Fibroblast of mammary gland (primary cell): ENCODE data around the gene ZNHIT2.
"Not testable (repeated sequence)": the region's sequence is repeated elsewhere in the genome, so short reads cannot be mapped to it uniquely, and the experiment has no call there.

Experiments
- DNase-seq: peaks from one replicate; pipeline ENCODE4 v3.0.0-alpha.2; 2010; ENCODE audit warnings: low read depth
- H3K4me3 ChIP-seq: 2 replicates; pipeline ENCODE4 v1.5.1; 2011; ENCODE audit warnings: low read depth, mild to moderate bottlenecking, low read length, moderate library complexity; ENCODE audit not compliant: control insufficient read depth
- TF ChIP-seq, protein P1 (sequence below): conservative IDR thresholded peaks from 2 replicates; pipeline ENCODE4 v1.5.1; 2011; ENCODE audit warnings: low read depth, low read length, inconsistent platforms; ENCODE audit not compliant: control insufficient read depth, insufficient read depth

Gene ZNHIT2

GRCh38 chr11:65125197-65126056 is 7.9 kb upstream of the ZNHIT2 start:
- no peak for DNase-seq
- TF ChIP-seq, protein P1, sequence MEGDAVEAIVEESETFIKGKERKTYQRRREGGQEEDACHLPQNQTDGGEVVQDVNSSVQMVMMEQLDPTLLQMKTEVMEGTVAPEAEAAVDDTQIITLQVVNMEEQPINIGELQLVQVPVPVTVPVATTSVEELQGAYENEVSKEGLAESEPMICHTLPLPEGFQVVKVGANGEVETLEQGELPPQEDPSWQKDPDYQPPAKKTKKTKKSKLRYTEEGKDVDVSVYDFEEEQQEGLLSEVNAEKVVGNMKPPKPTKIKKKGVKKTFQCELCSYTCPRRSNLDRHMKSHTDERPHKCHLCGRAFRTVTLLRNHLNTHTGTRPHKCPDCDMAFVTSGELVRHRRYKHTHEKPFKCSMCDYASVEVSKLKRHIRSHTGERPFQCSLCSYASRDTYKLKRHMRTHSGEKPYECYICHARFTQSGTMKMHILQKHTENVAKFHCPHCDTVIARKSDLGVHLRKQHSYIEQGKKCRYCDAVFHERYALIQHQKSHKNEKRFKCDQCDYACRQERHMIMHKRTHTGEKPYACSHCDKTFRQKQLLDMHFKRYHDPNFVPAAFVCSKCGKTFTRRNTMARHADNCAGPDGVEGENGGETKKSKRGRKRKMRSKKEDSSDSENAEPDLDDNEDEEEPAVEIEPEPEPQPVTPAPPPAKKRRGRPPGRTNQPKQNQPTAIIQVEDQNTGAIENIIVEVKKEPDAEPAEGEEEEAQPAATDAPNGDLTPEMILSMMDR = no peak
- no peak overlapping the region for H3K4me3 ChIP-seq

DNA sequence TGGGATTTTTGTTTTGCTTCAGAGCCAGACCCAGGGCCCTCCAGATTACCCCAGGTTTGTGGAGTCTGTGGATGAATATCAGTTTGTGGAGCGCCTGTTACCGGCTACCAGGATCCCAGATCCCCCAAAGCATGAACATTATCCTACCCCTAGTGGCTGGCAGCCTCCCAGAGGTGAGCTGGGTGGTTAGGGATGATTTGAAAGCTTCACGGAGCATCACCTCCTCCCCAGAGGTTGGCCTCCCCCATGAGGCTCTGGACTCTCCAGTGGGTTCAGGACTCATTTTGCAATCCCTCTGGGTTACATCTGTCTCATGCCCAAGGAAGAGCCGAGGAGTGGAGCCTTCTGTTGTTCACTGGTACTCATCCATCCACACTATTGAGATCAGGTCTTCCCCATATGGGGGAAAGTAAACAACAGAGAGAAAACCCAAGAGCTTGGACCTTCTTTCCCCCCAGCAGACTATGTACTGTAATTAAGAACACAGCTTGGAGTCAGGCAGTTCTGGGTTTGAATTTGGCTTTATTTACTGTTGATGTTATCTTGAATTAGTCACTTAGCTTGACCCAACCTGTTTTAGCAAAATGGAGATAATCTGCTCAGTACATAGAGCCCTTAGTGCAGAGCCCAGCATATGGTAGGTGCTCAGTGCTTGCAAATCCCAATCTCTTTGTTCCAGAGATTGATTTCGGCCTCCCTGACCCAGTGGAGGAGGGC is 7.1 kb upstream of the ZNHIT2 start:
- DNase-seq = no peak
- TF ChIP-seq, protein P1 = no peak
- H3K4me3 ChIP-seq = no peak overlapping the region

DNA sequence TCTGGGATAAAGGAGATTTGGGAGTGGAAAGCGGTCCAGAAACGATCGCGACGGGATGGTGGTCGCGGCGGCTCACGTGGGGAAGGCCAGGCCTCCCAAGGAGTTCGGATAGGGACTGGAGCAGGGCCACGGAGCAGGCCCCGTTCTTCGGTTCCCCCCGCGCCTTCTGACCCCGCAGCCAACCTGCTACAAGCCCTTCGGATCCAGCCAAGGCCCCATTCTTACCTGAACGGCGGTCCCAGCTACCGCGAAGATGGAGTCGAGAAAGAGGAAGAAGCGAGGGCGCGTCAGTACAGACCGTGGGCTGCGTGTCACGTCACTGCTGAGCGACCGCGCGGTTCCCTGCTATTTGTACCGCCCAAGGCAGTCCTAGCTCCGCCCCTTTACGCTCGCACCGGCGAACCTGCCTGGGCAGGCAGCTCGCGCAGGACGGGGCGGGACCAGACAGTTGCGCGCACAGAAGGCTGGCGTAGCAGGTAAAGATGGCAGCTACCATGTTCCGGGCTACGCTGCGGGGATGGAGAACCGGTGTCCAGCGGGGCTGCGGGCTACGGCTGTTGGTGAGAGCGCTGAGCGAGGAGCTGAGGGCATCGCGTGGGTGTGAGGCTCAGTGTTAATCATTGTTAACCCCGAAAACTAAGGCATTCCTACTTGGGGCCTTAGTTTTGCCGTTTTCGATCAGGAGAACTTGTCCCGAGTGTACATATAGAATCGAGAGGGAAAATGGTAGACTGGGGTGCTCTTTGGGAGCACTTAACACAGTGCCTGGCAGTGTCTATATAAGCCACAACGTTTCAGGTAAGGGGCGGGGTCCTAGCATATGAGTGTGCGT is 4.6 kb upstream of the ZNHIT2 start, which contains the start of the genes FAU and MRPL49:
TSS of gene FAU (minus strand) at position 270 of the 832 bp plus-strand sequence. CDS start 321 bp downstream, outside the sequence.
TSS of gene MRPL49 (plus strand) at position 457 of the 832 bp plus-strand sequence. CDS start at position 483, 26 bp downstream.
- TF ChIP-seq, protein P1 = no peak
- H3K4me3 ChIP-seq = peak within 1 kb of the TSS; percentile 65
- DNase-seq = peak; percentile 94

DNA sequence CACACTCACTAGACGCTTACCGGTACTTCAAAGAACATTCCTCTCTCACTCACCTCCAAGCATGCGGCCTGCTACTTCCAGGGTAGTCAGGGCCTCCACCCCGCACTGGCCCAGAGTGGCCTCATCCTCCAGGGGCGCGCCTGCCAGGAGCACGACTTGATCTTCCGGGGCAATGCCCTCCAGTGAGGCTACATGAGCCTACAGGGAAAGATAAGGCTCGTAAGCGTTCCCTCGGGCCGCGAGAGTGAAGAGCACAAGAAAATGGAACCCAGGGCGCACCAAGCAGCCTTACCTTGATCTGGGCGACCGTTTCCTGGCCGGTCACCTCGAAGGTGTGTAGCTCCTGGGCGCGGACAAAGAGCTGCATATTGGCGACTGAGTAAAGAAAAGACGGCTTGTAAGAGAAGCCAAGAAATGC is 4.0 kb upstream of the ZNHIT2 start:
- TF ChIP-seq, protein P1 = no peak
- H3K4me3 ChIP-seq = peak overlapping the region; percentile 65
- no peak for DNase-seq

- no peak for DNase-seq
- TF ChIP-seq, protein P1 = no peak
- peak overlapping the region; percentile 65 for H3K4me3 ChIP-seq
Measured at GRCh38 chr11:65120831-65121230, 3.3 kb upstream of the ZNHIT2 start.

- no peak for DNase-seq
- no peak overlapping the region for H3K4me3 ChIP-seq
- TF ChIP-seq, protein P1 = no peak
Measured at GRCh38 chr11:65119670-65119995, 2.1 kb upstream of the ZNHIT2 start.

- not testable (repeated sequence) for H3K4me3 ChIP-seq, DNase-seq
Measured at GRCh38 chr11:65118891-65119669, 1.6 kb upstream of the ZNHIT2 start.
